Activated CD8-positive, alpha-beta memory T cell treated with anti-CD3 and anti-CD28 coated beads for 24 hours (primary cell): ENCODE data around the gene ACAD10.
"Not testable (repeated sequence)": the region's sequence is repeated elsewhere in the genome, so short reads cannot be mapped to it uniquely, and the experiment has no call there.

Experiments
- DNase-seq: peaks from one replicate; pipeline ENCODE4 v3.0.0-alpha.2; 2020

The ACAD10 gene

DNA sequence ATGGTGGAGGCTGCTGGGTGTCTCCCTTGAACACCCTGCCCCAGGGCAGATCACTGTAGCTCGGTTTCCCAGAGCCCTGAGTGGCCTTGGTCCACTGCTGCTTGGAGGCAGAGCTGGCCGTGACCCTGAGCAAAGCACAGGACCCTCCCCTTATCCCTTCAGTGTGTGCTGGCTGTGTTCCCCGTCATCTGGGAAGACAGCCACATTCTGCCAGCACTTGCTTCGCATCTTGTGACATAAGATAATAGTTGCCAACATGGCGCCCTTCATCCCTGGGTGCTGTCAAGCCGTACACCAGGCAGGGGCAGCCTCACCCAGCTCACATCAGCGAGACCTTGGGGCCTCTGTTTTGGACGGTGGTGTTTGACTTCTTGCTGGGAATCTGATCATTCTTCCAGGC lies 68.8 kb downstream of the ACAD10 start:
- DNase-seq = no peak

DNA sequence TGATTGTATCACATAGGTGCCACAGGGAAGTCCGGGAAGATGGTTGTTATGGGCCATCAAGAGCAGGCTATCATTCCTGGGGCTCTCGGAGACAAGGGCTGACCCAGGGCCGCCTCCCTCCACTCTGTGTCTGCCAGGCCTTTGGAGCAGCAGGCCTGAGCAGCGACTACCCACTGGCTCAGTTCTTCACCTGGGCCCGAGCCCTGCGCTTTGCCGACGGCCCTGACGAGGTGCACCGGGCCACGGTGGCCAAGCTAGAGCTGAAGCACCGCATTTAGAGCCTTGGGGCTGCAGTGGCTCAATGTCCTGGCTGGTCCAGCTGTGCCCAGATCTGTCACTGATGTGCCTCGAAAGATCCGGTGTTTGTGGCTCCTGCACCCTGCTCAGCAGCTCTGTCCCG lies 70.3 kb downstream of the ACAD10 start:
- no peak for DNase-seq

DNA sequence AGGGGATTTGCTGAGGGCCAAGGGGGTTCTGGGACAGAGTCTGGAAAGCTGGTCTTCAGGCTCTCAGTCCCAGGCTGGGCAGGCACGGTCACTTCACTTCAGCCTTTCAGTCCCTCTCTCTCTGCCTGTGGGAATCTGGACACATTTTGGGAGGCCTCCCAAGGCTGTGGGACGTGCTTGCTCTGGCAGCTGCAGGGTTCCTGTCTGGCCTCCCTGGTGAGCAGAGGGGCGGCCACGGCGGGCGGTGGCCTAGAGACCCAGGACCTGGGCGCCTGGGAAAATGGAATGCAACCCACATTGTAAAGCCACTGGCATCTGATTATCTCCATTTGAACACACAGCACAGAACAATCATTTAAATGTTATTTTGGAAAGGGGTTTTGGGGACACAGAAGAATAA lies 70.8 kb downstream of the ACAD10 start:
- no peak for DNase-seq

DNA sequence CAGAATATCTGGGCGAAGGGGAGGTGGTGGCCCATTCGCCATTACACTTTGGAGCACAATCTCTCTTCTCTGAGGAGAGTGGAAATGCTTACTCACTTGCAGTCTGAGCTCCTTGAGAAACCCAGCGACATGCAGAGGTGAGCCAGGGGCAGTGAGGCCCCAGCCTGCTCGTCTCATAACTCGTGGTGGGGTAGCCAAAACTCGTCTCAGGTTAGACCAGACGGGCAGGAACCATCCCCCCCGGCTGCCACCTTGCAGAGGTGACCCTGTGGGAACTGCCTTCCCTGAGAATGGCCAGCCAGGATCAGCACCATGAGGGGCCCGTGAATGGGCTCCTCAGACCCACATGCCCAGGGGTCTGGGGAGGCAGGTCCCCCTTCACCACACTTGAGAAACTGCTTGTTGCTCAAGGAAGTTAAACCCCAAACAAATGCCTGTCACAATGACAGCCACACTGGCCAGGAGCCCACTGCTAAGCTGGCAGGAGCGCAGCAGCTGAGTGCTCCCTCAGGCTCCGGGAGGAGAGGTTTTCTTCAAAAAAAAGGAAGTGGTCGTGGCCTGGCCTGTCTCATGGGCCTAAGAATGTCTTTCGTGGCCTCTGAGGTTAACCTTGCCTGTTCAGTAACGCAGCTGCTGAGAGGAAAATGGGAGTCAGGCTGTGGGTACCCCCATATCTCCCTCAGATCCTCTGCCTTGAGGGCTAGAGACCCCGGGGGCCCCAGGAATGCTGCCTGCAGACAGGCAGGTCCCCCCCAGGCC lies 71.7 kb downstream of the ACAD10 start:
- no peak for DNase-seq

DNA sequence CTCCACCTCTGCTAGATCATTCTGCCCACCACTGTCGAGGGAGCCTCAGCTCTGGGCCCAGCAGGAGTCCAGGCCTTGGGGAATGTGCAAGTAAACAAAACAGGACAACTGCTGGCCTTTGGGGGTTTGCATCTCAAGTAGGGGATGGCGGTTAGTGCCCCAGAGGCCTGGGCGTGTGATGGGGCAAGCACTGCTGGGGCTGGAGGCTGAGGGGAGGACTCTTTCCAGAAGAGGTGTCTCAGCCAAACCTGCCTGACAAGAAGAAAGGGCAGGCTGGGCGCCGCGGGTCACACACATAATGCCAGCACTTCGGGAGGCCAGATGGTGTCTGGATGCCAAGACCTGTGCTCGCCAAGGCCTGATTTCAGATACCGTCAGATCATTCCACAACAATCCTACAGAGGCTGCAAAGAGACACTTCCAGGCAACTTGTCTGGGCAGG lies 72.3 kb downstream of the ACAD10 start:
- DNase-seq = no peak

DNA sequence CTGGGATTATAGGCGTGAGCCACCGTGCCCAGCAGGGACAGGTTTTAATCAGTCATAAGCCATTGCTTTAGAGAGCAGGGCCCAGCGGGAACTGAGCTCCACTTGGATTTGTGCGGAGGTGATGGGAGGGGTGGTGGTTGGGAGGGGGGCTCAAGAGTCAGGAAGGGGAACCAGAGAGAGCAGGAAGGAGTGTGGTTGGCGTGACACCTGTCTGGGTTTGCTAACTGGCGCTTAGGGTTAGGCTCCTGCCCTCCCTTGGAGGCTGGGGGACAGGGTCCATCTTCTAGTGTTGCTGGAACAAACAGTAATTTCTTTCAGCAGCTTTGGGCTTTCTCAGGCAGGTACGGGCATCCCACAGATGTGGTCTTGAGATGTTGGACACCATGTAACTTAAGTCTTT lies 73.4 kb downstream of the ACAD10 start:
- no peak for DNase-seq

DNA sequence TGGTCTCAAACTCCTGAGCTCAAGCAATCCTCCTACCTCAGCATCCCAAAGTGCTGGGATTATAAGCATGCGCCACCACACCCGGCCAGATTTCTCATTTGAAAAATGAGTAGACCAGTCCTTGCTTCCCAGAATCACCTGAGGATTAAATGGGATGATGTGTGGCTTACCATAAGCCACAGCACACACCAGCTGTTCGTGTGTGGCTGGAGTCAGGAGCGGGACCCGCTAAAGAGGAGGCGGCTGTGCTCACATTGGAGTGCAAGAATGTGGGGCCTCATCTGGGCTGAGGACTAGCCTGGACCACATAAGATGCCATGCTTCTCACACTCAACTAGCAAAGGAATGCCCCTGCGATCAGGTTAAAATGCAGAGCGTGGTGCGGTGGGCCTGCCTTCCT lies 74.1 kb downstream of the ACAD10 start:
- no peak for DNase-seq

DNA sequence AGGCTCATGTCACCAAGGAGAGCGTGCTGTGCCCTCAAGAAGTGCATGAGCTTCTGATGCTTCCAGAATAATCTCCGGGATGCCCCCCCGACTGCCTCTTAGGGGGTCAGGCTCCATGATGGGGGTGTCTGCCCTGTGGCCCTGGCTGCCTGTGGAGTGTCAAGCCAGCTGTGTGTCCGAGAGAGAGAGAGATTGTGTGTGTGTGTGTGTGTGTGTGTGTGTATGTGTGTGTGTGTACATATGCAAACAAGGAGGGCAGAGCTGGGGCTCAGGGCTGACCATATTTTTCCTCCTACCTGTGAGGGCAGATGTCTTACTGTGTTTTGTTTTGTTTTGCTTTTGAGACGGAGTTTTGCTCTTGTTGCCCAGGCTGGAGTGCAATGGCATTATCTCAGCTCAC lies 75.2 kb downstream of the ACAD10 start:
- DNase-seq = no peak

DNA sequence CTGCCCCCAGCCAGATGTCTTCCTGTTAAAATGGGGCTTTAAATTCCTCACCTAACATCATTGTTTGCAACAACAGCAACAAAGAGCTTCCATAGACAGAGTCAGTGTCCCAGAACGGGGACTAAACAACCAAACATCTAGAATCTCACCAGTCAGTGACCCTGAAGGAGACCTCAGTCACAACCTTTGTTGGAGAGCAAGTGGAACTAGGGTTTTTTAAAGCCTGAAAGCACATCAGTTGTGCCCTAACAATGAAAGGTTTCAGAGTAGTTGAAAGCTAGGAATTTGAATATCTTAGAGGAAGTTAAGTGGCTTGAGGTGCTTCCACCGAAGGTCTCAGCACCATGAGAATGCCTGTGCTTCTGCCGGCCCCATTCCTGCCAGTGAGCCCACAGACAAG lies 75.9 kb downstream of the ACAD10 start:
- no peak for DNase-seq

DNA sequence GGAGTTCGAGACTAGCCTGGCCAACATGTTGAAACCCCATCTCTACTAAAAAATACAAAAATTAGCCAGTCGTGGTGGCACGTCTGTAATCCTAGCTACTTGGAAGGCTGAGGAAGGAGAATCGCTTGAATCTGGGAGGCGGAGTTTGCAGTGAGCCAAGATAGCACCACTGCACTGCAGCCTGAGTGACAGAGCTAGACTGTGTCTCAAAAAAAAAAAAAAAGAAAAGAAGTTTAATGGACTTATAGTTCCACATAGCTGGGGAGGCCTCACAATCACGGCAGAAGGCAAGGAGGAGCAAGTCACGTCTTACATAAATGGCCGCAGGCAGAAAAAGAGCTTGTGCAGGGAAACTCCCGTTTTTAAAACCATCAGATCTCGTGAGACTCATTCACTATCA lies 77.7 kb downstream of the ACAD10 start:
- not testable (repeated sequence) for DNase-seq

DNA sequence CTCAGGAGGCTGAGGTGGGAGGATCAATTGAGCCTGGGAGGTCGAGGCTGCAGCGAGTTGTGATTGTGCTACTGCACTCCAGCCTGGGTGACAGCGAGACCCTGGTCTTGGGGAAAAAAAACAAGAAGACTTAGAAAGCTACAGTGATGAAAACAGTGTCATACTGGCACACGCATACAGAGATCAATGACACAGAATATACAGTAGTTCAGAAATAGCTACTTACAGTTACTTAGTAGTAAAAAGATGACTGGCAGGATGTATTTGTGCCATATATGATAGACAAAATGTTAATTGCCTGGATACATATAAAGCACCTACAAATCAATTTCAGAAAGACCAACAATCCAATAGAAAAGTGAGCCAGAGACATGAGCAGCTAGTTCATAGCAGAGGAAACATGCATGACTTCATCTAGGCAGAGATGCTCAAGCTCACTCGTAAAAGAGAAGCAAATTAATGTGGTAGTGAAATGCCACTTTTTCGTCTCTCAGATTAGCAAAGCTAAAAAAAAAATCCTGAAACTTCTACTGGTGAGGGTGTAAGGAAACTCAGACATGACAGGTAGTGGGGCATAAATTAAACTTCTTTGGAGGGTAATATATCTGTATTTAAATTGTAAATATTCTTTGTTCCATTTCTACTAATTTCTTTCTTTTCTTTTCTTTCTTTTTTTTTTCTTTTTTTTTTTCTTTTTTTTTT lies 78.4 kb downstream of the ACAD10 start:
- no peak for DNase-seq

DNA sequence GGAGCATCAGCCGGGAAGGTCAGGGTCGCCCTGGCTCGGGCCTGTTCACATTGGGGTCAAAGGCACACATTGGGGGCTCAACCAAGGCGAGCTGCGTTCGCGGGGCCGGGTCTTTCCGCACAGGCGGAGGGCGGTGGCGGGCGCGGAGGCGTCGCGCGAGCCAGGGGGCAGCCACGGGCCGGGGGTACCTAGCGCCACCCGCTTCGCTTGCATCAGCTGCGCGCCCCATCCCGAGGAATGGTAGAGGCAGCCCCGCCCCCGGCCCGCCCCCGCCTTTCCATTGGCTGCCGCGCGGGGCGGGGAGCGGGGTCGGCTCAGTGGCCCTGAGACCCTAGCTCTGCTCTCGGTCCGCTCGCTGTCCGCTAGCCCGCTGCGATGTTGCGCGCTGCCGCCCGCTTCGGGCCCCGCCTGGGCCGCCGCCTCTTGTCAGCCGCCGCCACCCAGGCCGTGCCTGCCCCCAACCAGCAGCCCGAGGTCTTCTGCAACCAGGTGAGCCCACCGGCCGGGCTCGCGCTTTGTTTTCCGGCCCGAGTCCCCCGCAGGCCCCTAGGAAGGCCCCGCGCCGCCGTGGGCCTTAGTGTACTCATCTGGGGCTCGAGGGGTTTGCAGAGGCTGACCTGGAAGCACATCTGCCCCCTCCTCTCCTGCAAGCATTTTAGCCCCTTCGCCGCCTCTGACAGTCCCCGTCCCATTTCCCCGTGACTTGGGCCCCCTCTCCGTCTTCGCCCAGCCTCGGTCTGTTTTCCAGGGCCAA lies 80.9 kb downstream of the ACAD10 start, which contains the start of gene ALDH2:
ALDH2 (plus strand) TSS at position 326 of the 754 bp plus-strand sequence; CDS start at position 376, 50 bp downstream.
- peak; percentile 77 for DNase-seq

DNA sequence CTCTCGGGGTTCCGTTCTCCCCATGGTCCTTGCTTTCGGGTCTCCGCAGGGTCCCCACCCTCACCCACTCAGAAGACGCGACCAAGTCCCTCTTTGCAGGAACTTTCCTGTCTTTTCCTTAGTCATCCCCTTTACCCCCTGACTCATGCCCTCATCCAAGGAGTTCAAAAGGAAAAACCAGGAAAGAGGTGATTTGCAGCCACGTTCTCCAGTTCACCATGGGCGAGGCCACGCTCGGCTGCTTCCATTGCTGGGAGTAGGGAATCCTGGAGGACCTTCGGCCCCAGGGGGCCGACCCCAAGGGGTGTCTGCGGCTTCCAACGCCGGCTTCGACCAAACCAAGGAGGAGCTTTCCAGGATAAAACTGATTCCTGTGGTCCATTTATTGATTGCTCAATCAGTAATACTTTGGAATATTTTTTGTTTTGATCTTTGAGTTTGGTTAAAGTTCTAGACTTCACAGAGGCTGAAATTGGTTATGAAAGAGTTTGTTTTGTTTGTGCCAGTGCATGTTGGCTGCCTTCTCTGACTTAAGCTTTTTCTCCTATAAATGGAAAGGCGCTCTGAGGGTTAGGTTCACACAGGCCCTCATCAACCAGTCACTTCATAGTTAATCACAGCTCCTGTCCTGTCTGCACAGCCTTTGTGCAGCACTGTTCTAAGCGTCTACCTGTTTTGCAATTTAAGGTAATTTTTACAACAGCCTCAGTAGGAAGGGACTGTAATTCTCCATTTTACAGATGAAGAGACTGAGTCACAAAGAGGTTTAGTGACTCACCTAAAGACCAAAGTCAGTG lies 81.7 kb downstream of the ACAD10 start:
- DNase-seq = no peak

DNA sequence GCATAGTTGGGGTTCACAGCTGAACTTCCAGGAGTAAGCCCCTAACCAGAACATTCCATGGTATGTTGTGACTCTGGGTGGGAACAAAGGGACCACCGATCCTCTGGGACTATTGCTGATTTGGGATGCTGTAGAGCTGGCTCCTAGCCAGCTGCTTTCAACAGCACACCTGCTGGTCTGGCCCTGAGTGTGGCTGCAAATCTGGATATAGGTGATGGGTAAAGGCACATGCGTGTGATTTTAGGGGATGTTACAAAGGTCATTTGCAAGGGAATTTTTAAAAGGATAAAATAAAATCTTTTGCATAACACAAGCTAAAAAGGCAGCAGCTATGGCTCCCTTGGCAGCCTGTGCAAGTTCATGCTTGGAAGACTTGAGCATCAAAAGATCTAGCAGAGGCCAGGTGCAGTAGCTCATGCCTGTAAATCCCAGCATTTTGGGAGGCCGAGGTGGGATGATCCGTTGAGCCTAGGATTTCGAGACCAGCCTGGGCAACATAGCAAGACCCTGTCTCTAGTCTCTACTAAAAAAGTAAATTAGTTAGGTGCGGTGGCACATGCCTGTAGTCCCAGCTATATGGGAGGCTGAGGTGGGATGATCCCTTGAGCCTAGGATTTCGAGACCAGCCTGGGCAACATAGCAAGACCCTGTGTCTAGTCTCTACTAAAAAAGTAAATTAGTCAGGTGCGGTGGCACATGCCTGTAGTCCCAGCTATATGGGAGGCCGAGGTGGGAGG lies 82.5 kb downstream of the ACAD10 start:
- no peak for DNase-seq

DNA sequence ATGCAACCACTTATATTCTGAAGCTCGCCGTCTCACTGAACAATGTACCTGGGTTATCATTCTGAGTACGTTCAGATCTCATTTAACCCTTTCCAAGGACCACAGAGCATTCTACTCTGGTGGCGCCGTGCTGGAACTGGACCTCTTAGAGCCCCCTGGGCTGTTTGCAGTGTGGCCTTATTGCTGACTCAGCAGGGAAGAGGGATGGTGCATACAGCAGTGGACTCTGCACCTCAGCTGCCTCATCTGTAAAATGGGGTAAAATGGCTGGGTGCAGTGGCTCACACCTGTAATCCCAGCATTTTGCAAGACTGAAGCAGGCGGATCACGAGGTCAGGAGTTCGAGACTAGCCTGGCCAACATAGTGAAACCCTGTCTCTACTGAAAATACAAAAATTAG lies 83.7 kb downstream of the ACAD10 start:
- DNase-seq = no peak

DNA sequence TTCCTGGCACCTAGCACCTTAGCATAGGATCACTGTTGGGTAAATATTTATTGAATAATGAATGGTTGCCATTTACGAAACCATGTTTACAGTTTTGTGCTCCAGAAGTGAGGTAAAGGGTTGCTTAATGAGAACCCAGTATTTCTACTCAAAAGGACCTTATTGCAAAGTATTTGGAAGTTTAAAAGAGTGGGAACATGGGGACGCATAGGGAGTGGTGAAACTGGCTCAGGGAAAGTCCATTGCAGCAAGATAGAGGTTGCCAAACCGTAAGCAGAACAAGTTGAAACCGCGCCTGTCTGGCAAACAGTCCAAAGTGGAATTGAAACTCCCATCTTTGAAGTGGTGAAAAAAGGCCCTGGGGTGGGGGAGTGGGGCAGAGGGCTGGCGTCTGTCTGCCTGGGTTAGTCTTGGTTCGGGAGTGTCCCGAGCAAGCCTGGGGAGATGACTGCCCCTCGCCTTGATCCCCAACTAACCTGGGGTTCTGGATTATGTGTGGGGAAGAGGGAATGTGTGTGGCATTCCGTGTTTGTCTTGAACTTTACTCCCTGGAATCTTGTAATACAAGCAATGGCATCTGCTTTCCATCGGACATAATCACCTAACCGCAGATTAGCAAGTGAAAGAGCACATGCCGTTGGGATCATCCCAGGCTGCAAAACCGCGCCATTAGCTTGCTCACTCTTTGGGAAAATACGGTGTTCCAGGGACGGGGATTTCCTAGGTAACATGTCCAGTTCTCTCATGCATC lies 88.1 kb downstream of the ACAD10 start:
- no peak for DNase-seq

DNA sequence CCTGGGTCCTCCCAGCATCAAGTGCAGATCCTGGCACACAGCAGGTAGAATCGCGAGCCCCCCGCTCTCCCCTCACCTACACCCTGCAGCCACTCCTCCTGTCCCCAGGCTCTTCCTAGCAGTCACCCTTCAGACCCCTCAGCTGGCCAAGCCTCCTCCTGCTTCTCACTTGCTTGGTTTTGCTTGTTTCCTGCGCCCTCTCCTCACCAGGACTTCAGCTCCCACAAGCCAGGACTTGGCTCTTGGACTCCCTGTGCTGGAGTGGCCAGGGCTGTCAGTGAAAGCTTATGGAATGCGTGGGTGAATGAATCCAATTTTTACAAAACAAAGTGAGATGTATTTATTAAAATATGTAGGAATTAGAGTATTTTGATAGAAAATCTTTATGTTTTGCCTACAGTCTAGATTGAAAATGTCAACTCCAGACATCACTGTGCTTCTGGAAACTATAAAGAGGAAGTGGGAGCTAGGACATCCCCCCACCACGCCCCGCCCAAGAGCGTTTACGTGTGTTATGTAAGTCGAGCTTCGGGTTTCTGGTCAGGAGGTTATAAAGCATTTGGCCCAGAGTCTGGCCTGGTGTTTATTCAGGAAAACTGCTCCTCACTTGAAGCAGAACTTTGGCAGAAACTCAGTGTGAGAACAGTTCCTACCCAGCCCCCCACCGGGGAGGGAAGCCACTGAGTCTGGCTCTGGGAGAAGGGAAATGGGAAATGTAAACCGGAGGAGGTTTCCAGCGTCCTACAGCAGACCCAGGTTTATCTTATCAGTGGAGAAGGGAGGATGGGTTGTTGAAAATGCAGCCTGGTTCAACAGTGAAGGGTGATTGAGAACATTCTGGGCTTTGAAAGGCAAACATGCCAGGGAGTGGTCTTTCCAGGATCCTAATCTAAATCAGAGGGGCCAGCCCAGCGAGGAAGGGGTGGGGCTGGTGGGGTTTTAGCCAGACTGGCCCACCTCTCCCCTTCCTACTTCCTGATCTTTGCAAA lies 89.6 kb downstream of the ACAD10 start:
- no peak for DNase-seq

DNA sequence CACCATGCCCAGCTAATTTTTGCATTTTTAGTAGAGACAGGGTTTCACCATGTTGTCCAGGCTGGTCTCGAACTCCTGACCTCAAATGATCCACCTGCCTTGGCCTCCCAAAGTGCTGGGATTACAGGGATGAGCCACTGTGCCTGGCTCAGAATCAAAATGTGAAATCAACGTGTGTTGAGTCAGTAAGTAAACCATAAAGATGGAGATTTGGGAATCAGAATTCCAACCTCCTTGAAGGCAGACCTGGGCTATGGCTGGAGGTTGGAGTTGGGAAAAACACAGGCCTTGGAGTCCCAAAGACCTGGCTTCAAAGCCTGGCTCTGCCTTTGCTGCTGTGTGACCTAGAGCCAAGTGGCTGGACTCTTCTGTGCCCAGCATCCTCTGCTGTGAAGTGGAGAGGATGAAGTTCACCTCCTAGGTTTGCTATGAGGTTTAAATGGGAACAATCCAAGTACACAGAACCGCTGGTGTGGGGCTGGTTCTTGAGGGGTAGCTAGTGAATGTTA lies 91.0 kb downstream of the ACAD10 start:
- DNase-seq = no peak

DNA sequence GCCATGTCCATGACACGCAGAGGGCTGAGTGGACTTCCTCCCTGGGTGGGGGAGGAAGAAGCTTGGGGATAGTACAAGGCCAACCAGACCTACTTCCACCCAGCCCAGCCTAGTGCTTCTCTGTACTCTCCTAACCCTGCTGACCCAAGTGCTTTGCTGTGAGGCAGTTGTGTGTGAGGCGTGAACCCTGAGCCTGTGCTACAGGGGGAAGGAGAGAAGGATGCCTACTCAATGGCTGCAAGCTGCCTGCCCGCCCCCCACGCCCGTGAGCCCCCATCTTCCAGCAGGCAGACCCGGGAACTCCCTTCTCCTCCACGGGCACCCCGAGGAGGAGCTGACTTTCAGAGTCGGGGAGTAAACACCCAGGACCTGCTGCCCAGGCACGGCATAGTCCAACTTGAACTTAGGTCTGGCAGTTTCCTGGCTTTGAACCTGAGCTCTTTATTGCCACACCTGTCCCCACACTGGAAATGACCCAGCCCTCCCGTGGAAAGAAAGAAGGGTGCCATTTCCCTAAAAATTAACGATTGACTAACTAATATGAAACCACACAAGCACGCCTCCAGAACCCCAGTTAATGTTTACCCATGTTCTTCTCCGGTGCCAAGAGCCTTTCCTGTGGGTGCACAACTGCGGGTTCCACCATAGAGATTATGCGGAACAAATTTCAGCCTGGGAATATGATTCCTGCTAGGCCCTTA lies 91.6 kb downstream of the ACAD10 start:
- no peak for DNase-seq
